HCT116 (cell line): Measurements from ENCODE around the gene TASP1.

Experiments used
- CBX3 ChIP-seq: IDR thresholded peaks from 2 replicates; pipeline ENCODE4 v1.6.1; 2012; ENCODE audit warnings: low read depth
- CEBPB ChIP-seq: IDR thresholded peaks from 2 replicates; pipeline ENCODE4 v1.6.1; 2012; ENCODE audit warnings: low read depth
- CTCF ChIP-seq, 3 experiments: fragments of 200-600 bp in 1 of 3; sonication (generic) in 1 of 3; IDR thresholded peaks in 2 of 3; conservative IDR thresholded peaks in 1 of 3; 2 replicates each; pipeline ENCODE4 v1.5.1; 2012 to 2017; ENCODE audit warnings: low read depth in 2 of 3, low read length in 2 of 3, antibody characterized with exemption in 1 of 3, borderline replicate concordance in 1 of 3, control low read depth in 1 of 3, mild to moderate bottlenecking in 1 of 3, mixed read lengths in 1 of 3, mixed run types in 1 of 3, moderate library complexity in 1 of 3; ENCODE audit not compliant: insufficient read depth in 1 of 3
- EZH2phosphoT487 ChIP-seq: fragments of 200-600 bp; IDR thresholded peaks from 2 replicates; pipeline ENCODE4 v1.6.1; 2018; ENCODE audit warnings: antibody characterized with exemption, borderline replicate concordance
- JUND ChIP-seq: IDR thresholded peaks from 2 replicates; pipeline ENCODE4 v1.6.1; 2012
- POLR2A ChIP-seq: IDR thresholded peaks from 2 replicates; pipeline ENCODE4 v1.7.0; 2011; ENCODE audit warnings: borderline replicate concordance; ENCODE audit not compliant: insufficient read depth, insufficient read length; ENCODE audit errors: extremely low read depth
- RAD21 ChIP-seq: IDR thresholded peaks from 2 replicates; pipeline ENCODE4 v1.6.1; 2012; ENCODE audit warnings: low read depth, mild to moderate bottlenecking
- ZFX ChIP-seq: fragments of 450-650 bp; IDR thresholded peaks from 2 replicates; pipeline ENCODE4 v1.6.1; 2017
- TF ChIP-seq, protein P1 (sequence below): IDR thresholded peaks from 2 replicates; pipeline ENCODE4 v1.6.1; 2011; ENCODE audit warnings: mild to moderate bottlenecking, low read length, moderate library complexity; ENCODE audit not compliant: insufficient replicate concordance; ENCODE audit errors: extremely low read depth
- TF ChIP-seq, protein P2 (sequence below): IDR thresholded peaks from 2 replicates; pipeline ENCODE4 v1.6.1; 2012

GRCh38 chr20:13681248-13682125 is 42.8 kb upstream of the TASP1 start:
- no peak for TF ChIP-seq POLR2A
- no peak for TF ChIP-seq CTCF (IDR thresholded peaks at IDR 0.05 in 2 of 3, conservative IDR thresholded peaks at IDR 0.05 in 1 of 3; ENCODE audit: borderline replicate concordance in 1 of 3, insufficient read depth in 1 of 3, low read depth in 2 of 3, low read length in 2 of 3)
- no peak for TF ChIP-seq CBX3
- no peak for TF ChIP-seq ZFX
- TF ChIP-seq, protein P1, sequence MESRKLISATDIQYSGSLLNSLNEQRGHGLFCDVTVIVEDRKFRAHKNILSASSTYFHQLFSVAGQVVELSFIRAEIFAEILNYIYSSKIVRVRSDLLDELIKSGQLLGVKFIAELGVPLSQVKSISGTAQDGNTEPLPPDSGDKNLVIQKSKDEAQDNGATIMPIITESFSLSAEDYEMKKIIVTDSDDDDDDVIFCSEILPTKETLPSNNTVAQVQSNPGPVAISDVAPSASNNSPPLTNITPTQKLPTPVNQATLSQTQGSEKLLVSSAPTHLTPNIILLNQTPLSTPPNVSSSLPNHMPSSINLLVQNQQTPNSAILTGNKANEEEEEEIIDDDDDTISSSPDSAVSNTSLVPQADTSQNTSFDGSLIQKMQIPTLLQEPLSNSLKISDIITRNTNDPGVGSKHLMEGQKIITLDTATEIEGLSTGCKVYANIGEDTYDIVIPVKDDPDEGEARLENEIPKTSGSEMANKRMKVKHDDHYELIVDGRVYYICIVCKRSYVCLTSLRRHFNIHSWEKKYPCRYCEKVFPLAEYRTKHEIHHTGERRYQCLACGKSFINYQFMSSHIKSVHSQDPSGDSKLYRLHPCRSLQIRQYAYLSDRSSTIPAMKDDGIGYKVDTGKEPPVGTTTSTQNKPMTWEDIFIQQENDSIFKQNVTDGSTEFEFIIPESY: no peak
- TF ChIP-seq CEBPB: no peak
- no peak for TF ChIP-seq JUND
- TF ChIP-seq RAD21: no peak
- TF ChIP-seq, protein P2, sequence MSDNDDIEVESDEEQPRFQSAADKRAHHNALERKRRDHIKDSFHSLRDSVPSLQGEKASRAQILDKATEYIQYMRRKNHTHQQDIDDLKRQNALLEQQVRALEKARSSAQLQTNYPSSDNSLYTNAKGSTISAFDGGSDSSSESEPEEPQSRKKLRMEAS: no peak
- TF ChIP-seq EZH2phosphoT487: no peak
